ENCODE data around the gene SPARCL1.

GRCh38 chr4:87541956-87542709, 13.0 kb upstream of the SPARCL1 start:
- TF ChIP-seq CTCF (IDR thresholded peaks at IDR 0.05) (no peak), ETV6 (CRISPR knock-in tag; IDR thresholded peaks at IDR 0.05) (no peak), FOXK1 (CRISPR knock-in tag; IDR thresholded peaks at IDR 0.05) (no peak), E2F4 (CRISPR knock-in tag; IDR thresholded peaks at IDR 0.05; ENCODE audit: borderline replicate concordance, low read depth) (no peak), FOXJ3 (CRISPR knock-in tag; IDR thresholded peaks at IDR 0.05; ENCODE audit: borderline replicate concordance) (no peak), KAT7 (CRISPR knock-in tag; IDR thresholded peaks at IDR 0.05; ENCODE audit: borderline replicate concordance) (no peak), FOXP1 (CRISPR knock-in tag; IDR thresholded peaks at IDR 0.05; ENCODE audit: borderline replicate concordance) (no peak), ZNF121 (CRISPR knock-in tag; IDR thresholded peaks at IDR 0.05) (no peak), USF1 (CRISPR knock-in tag; IDR thresholded peaks at IDR 0.05) (no peak), CREM (CRISPR knock-in tag; IDR thresholded peaks at IDR 0.05) (no peak), MAX (CRISPR knock-in tag; IDR thresholded peaks at IDR 0.05) (no peak)
